KOPT-K1 (cell line): ENCODE results near the gene RIMS1.

Source experiments
- H3K27ac ChIP-seq: fragments of 200-600 bp; sonication (generic); 2 replicates; pipeline ENCODE4 v1.5.1; 2016; ENCODE audit warnings: antibody characterized with exemption, mild to moderate bottlenecking, low read depth, low read length; ENCODE audit not compliant: poor library complexity, severe bottlenecking
- H3K36me3 ChIP-seq: fragments of 200-600 bp; sonication (generic); 2 replicates; pipeline ENCODE4 v1.5.1; 2017; ENCODE audit warnings: antibody characterized with exemption, mild to moderate bottlenecking, low read length, moderate library complexity; ENCODE audit not compliant: insufficient read depth
- H3K9me3 ChIP-seq: fragments of 200-600 bp; sonication (generic); 2 replicates; pipeline ENCODE4 v1.5.1; 2017; ENCODE audit warnings: antibody characterized with exemption, low read length, mild to moderate bottlenecking; ENCODE audit not compliant: insufficient read depth, poor library complexity, severe bottlenecking

RIMS1 gene

GRCh38 chr6:72216222-72217068 lies 330.1 kb downstream of the RIMS1 start:
- Histone ChIP-seq H3K36me3 (no peaks in the 10 kb centered on the region), H3K9me3 (no peaks in the 10 kb centered on the region), H3K27ac (no peak overlapping the region)

GRCh38 chr6:72217626-72218025 lies 331.3 kb downstream of the RIMS1 start:
- no peaks in the 10 kb centered on the region for H3K36me3 ChIP-seq
- H3K9me3 ChIP-seq, result no peaks in the 10 kb centered on the region
- no peak overlapping the region for H3K27ac ChIP-seq

DNA sequence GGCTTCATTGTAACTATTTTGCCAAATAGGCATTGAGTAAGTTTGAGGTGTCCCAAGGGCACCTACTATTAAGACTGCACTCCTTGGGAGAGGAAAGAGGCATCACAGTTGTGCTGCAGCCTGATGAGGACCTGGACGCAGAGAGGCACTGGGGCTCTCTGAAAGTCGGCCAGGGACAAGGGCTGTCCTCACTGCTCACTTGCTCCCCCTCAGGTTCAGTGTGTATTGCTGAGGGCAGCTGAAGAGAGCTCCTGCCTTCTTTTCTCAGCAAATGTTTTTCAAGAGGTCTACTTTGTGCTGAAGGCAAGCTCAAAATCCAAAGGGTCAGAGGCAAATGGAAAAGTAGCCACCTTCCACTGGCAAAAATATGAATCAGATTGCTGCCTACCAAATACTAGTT lies 331.8 kb downstream of the RIMS1 start:
- Histone ChIP-seq H3K36me3 (no peaks in the 10 kb centered on the region), H3K27ac (no peak overlapping the region), H3K9me3 (no peaks in the 10 kb centered on the region)

- no peaks in the 10 kb centered on the region for H3K36me3 ChIP-seq
- H3K27ac ChIP-seq, result no peak overlapping the region
- H3K9me3 ChIP-seq, result no peaks in the 10 kb centered on the region
Measured at GRCh38 chr6:72219536-72219935, 333.2 kb downstream of the RIMS1 start.

DNA sequence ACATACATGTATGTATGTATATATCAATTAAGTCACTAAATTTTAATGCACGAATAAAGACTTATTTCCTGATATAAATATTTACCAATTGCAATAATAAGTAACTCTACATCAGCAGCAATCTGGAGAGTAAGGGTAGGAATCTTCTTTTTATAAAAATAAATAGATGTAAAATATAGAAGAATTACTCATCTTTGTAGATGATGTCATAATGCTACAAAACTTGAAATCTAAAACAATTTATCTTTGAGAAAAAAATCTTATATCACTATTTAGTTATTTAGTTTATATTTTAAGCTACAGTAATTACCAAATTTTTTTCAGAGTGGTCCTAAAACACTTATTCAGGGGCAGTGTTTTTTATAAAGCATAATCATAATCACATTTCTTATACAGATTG lies 351.7 kb downstream of the RIMS1 start:
- no peaks in the 10 kb centered on the region for H3K36me3 ChIP-seq
- no peaks in the 10 kb centered on the region for H3K9me3 ChIP-seq
- no peak overlapping the region for H3K27ac ChIP-seq

- H3K9me3 ChIP-seq, result no peaks in the 10 kb centered on the region
- no peak overlapping the region for H3K27ac ChIP-seq
- H3K36me3 ChIP-seq, result no peaks in the 10 kb centered on the region
Measured at GRCh38 chr6:72238900-72239299, 352.6 kb downstream of the RIMS1 start.

DNA sequence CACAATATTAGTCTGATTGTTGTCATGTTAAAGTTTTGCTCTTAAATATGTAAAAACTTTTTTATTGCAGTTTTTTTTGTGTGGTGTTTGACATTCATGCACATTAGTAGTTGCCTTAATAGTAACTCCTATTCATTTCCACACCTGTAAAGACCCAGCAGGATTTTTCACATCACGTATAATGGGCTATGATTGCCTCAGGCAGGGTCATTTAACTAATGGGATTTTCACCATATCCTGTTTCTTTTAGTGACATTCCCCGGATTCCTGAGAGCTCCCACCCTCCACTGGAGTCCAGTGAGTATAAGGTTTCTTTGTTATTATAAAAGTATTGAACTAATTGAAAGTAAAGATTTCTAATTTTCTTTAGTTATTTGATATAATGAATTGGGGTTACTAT lies 359.2 kb downstream of the RIMS1 start:
- no peak overlapping the region for H3K27ac ChIP-seq
- no peaks in the 10 kb centered on the region for H3K9me3 ChIP-seq
- no peaks in the 10 kb centered on the region for H3K36me3 ChIP-seq

DNA sequence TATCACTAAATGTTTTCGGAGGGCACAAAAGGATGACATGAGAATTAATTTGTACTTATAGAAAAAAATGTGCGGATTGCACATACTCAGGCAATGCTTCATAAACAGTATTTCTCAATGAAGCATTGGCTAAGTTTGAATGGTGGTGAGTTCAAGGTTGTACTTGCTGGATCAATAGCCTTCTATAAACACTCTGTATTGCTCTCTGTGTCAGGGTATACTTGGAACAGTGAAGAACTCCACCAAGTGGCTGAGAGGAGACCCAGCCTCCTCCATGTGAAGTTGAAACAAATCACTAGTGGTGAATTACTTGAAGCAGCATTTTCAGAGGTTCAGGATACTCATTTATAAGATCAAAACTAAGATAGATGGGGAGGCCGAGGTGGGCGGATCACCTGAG lies 360.6 kb downstream of the RIMS1 start:
- H3K27ac ChIP-seq, result no peak overlapping the region
- no peaks in the 10 kb centered on the region for H3K36me3 ChIP-seq

GRCh38 chr6:72248621-72249020 lies 362.3 kb downstream of the RIMS1 start:
- Histone ChIP-seq H3K36me3 (no peaks in the 10 kb centered on the region), H3K27ac (no peak overlapping the region), H3K9me3 (no peaks in the 10 kb centered on the region)

More for the DNA sequence above, 360.6 kb downstream of the RIMS1 start:
- no peaks in the 10 kb centered on the region for H3K9me3 ChIP-seq

DNA sequence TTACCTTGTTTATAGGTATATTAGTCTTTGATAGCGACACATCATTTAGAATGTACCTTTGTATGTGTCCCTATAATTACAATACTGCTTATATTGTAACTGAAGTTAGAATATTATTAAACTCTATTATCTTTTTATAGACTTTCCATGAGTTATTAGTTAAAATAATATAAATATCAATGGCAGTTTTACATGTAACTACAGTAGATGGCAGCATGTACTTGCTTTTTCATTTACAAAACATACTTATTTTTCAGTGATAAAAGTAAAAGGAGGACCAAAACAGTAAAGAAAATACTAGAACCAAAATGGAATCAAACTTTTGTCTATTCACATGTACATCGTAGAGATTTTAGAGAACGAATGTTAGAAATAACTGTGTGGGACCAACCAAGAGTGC lies 364.3 kb downstream of the RIMS1 start:
- H3K27ac ChIP-seq, result no peak overlapping the region
- no peaks in the 10 kb centered on the region for H3K9me3 ChIP-seq
- no peaks in the 10 kb centered on the region for H3K36me3 ChIP-seq

GRCh38 chr6:72260489-72260888 lies 374.1 kb downstream of the RIMS1 start:
- Histone ChIP-seq H3K27ac (no peak overlapping the region), H3K36me3 (no peaks in the 10 kb centered on the region), H3K9me3 (no peaks in the 10 kb centered on the region)

DNA sequence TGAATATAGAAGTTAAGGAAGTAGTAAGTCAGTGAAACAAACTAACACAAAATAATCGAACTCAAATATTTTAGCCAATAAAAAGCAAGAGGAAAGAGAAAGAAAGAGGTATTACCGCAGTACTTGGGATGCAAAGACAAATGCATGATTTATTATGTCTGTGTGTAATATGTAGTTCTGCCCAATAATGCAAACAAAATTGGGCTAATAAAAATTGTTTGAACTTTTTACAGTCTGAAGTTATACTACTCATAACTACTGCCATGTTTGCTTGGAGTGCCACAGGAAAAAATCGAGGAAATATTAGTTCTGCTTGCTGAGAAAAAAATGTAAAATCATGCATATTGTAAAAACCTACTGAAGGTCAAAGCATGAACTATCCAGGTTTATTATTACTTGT lies 375.2 kb downstream of the RIMS1 start:
- Histone ChIP-seq H3K27ac (no peak overlapping the region), H3K9me3 (no peaks in the 10 kb centered on the region), H3K36me3 (no peaks in the 10 kb centered on the region)

DNA sequence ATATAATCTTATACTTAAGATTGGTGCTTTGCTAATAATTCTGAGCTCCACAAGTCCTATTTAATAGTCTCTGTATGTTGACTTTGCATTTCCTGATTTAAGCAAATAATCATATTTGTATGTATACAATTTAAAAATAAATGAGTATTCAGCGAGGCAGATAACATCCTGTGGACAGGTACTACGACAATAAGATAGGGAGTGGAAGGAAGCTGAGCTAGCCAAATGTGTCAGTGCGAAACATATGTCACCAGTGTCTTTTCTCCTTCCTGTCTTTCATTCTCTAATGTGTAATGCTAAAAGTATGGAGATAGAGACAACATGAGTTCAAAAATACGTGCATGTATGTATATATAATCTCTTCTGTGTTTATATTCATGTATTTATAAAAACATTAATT lies 375.9 kb downstream of the RIMS1 start:
- no peak overlapping the region for H3K27ac ChIP-seq

GRCh38 chr6:72267470-72267869 lies 381.1 kb downstream of the RIMS1 start:
- no peak overlapping the region for H3K27ac ChIP-seq
- no peaks in the 10 kb centered on the region for H3K36me3 ChIP-seq
- no peaks in the 10 kb centered on the region for H3K9me3 ChIP-seq

More for the DNA sequence above, 375.9 kb downstream of the RIMS1 start:
- no peaks in the 10 kb centered on the region for H3K9me3 ChIP-seq
- H3K36me3 ChIP-seq, result no peaks in the 10 kb centered on the region

DNA sequence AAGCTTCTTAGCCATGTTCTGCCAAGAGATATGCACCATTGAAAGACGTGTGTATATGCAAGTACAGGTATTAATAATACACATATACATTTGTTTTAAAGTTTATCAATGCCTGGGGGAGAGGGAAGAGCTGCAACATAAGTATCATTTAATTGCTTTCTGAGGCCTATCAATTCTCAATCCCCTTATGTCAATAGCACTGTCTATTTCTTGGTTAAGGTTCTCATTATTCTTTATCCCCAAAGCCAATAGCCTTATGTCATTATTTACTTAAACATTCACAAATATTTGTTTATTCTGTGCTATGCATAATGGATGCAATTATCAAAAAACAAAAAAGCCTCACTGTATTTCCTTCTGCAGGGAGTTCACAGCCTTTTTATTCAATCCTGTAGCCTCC lies 385.2 kb downstream of the RIMS1 start:
- Histone ChIP-seq H3K36me3 (no peaks in the 10 kb centered on the region), H3K27ac (no peak overlapping the region), H3K9me3 (no peaks in the 10 kb centered on the region)

DNA sequence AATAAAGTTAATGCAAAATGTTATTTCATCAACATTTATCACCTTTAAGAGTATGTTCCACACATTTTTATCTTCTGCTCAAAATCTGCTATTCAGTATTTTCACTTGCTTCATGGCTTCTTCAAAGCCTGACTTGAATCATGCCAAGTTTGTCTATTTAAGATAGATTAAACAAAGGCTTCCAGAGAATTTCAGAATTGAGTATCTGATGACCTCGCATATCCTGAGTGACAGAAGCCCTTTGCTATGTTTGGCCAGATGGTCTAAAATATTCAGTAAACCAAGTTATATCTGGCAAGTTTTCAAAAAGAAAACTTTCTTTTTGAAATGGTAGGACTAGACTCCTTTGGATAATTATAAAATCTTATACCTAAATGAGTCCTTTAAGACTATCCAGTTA lies 386.6 kb downstream of the RIMS1 start:
- Histone ChIP-seq H3K9me3 (no peaks in the 10 kb centered on the region), H3K27ac (no peak overlapping the region), H3K36me3 (no peaks in the 10 kb centered on the region)
